GM12801 (cell line): ENCODE data around the gene RANBP17.

Experiments used
- TF ChIP-seq, protein P1 (sequence below): IDR thresholded peaks from one replicate; pipeline ENCODE4 v1.5.1; 2011; ENCODE audit warnings: control low read depth; ENCODE audit not compliant: insufficient read length; ENCODE audit errors: extremely low read depth

The RANBP17 gene

DNA sequence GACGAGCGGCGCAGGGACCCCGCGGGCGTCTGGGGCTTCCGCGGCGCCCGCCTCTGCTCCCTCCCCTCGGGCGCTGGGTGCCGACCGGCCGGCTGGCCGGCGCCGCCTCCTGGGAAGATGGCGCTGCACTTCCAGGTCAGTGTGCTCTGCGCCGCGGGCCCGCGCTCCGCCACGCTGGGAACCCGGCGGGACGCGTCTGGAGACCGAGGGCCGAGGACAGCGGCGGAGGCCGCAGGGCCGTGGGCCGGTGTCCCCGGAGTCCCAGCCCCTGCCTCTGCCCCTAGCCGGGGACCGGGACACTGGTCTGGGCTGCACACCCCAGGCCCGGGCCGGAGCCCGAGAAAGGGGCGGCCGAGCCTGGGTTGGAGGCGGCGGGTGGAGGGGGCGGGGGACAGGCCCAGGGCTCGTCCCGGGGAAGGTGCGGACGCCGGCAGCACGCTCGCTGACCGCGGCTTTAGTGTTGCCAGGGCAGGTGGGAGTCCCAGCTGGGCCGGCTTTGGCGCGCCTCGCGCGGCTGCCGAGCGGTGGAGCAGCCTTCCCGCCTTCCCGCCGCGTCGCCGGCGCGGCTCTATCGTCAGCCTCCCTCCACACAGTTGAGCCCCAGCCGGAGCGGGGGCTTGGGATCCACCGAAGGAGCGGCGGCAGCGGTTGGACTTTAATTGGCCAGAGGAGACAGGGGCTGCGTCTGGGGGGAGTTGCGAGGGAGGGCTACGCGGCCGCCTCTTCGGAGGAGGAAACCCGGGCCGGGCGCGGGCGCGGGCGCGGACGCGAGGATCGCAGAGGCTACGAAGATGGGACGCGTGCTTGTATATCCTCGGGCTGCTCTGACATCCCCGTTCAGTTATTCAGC is at the start of gene RANBP17:
Gene RANBP17 (plus strand): TSS at position 102 of the 850 bp plus-strand sequence.
- TF ChIP-seq, protein P1, sequence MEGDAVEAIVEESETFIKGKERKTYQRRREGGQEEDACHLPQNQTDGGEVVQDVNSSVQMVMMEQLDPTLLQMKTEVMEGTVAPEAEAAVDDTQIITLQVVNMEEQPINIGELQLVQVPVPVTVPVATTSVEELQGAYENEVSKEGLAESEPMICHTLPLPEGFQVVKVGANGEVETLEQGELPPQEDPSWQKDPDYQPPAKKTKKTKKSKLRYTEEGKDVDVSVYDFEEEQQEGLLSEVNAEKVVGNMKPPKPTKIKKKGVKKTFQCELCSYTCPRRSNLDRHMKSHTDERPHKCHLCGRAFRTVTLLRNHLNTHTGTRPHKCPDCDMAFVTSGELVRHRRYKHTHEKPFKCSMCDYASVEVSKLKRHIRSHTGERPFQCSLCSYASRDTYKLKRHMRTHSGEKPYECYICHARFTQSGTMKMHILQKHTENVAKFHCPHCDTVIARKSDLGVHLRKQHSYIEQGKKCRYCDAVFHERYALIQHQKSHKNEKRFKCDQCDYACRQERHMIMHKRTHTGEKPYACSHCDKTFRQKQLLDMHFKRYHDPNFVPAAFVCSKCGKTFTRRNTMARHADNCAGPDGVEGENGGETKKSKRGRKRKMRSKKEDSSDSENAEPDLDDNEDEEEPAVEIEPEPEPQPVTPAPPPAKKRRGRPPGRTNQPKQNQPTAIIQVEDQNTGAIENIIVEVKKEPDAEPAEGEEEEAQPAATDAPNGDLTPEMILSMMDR = no peak

DNA sequence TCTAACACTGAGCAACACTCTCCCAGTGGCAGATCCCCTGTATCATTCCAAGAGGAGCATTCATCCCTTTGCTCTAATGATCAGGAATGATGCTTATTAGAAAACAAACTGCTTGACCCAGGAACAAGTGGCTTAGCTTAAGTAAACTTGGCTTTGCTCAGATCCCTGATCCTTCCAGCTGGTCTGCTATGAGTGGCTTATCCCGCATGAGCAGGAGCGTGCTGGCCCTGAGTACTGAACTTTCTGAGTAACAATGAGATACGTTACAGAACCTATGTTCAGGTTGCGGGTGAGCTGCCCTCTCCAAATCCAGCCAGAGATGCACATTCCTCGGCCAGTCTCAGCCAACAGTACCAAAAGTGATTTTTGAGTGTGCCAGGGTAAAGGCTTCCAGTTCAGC is 48.6 kb upstream of the RANBP17 start:
- TF ChIP-seq, protein P1 = no peak

DNA sequence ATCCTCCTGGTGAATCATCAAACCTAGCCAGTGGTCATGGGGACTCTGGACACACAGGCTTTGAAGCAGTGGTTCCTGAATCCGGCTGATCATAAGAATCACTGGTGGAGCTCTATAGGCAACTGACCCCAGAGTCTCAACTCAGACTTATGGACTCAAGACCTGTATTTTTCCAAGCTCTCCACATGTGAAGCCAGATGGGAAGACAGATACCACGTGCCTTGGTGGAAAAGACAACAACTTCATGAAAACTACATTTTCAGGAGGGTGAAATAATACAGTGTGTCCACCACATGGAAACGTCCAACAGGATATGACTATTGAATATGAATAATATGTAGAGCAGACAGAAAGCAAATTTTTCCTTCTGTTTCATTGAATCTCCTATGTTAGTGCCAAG is 44.6 kb upstream of the RANBP17 start:
- TF ChIP-seq, protein P1 = no peak

DNA sequence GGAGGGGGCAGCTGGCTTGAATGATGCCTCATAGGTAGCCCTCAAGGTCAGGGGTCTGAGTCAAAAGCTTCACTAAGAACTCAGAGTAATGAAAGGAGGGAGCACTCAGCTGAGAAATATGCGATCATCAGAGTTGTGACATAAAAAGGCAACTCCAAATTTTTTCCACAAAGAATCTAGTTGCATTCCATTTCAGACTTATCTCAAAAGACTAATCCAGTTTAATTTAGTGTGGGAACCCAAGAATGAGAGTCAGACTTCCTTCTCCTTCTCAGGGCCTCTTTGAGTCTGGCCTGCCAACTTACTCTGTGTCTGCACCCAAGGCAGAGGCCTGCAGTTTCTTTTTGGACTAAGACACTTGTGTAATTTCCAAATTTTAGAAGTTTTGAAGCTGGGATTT is 43.6 kb upstream of the RANBP17 start:
- TF ChIP-seq, protein P1 = no peak

DNA sequence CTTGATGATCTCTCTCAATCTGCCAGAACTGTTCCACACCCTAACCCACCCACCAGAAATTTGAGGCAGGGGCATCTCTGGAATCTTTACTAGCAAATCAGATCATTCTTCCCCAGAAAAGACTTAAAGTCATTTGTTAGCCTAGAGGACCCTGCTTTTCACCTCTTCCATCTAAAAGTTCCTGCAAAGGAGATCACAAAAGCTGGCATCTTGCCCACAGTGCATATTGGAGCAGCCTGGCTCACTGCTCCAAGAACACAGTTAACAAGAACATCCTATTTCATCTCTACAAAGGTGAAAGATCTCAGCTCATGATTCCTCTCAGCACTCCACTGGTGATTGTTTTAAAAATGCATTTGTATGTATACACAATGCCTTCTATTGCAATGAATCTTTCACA is 42.0 kb upstream of the RANBP17 start:
- TF ChIP-seq, protein P1 = no peak

DNA sequence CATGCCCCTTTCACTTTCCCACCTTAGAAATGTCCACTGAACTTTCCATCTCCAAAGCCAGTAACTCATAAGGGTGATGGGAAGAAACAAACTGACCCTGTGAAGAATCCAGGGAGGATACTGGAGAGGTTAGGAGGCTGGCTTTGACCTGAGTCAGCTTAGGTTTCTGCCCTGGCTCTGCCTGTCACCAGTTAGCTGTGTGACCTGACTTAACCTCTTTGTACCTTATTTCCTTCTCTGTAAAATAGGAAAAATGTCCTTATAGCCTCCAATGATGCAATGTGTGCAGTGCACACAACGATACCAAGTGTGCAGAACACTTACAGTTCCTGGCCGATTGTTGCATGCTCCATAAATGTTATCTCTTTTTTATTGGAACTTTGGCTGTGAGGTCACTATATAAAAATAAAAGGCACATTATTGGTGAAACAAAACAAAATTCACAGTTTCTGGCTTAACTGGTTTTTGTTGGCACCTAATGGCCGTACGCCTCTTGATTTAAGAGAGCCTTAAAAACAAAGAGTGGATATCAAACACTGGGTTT is 40.5 kb upstream of the RANBP17 start:
- TF ChIP-seq, protein P1 = no peak

DNA sequence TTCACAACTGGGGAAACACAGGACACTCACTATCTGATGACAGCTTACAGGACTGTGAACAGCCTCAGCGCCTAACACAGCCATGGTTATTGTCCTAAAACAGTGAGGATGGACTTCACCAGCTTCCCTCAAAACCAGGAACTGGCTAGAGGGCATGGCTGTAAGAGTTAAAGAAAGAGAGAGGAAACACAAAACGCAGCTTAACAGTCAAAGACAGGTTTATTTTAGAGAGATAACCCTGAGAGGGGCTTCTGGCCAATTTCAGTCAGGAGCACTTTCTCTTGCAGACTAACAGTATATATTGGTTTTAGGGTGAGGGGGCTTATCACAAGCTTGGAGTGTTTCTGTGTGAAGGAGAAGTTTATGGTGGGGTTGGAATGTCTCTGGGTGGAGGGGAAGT is 35.7 kb upstream of the RANBP17 start:
- TF ChIP-seq, protein P1 = no peak
